A549 (cell line): ENCODE data around the gene SLC46A1.

Source experiments
- CBX8 ChIP-seq: fragments of 200-600 bp; sonication (generic); IDR thresholded peaks from 2 replicates; pipeline ENCODE4 v1.6.1; 2016
- ESRRA ChIP-seq: fragments of 150-350 bp; IDR thresholded peaks from 2 replicates; pipeline ENCODE4 v1.6.1; 2014; ENCODE audit warnings: mild to moderate bottlenecking, low read length, borderline replicate concordance
- TF ChIP-seq, protein P1 (sequence below): fragments of >200 bp; sonication (Bioruptor Twin); formaldehyde crosslinking; IDR thresholded peaks from 3 replicates; pipeline ENCODE4 v1.6.1; 2016

DNA sequence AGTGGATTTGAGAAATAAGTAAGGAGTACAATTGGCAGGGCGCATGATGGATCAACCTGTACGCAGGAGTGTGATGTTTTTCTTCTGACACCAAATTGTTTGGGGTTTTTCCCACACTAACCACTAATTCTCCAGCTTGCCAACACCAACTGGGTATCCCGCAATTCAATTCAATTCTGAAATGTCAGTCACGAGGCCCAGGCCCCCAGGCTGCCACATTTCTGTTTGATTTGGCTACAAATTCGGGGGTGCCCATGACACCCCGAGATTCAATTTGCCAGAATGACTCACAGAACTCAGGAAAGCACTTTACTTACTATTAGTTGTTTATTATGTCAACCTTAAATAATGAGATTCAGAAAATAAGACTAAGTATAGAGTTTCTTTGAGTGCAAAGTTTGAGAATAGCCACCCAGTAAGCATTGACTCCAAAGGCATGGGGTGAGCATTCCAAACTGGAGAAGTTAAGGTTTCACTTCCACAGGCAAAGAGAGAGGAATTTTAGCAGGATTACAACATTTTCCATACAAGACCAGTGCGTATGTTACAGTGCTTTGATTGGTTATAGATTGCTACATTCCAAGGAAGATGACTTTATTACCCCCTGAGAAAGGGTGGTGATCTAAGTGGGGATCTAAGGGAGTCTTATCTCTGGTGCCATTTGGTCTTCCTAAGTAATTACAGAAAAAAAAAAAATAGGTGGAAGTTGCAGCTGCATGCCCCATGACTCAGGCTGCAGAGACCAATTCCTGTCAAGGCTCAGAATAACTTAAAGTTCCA is 11.5 kb downstream of the SLC46A1 start:
- TF ChIP-seq ESRRA (no peak), CBX8 (no peak)
- TF ChIP-seq, protein P1, sequence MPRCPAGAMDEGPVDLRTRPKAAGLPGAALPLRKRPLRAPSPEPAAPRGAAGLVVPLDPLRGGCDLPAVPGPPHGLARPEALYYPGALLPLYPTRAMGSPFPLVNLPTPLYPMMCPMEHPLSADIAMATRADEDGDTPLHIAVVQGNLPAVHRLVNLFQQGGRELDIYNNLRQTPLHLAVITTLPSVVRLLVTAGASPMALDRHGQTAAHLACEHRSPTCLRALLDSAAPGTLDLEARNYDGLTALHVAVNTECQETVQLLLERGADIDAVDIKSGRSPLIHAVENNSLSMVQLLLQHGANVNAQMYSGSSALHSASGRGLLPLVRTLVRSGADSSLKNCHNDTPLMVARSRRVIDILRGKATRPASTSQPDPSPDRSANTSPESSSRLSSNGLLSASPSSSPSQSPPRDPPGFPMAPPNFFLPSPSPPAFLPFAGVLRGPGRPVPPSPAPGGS, result no peak
